HG03354 (cell line): ENCODE measurements around the gene GFRAL.

Experiments
- ATAC-seq: cut with Tn5 transposase; IDR thresholded peaks from one replicate; pipeline ENCODE4 v1.9.1; 2021; ENCODE audit warnings: mild to moderate bottlenecking; ENCODE audit not compliant: unreplicated experiment, poor library complexity, severe bottlenecking

The GFRAL gene

DNA sequence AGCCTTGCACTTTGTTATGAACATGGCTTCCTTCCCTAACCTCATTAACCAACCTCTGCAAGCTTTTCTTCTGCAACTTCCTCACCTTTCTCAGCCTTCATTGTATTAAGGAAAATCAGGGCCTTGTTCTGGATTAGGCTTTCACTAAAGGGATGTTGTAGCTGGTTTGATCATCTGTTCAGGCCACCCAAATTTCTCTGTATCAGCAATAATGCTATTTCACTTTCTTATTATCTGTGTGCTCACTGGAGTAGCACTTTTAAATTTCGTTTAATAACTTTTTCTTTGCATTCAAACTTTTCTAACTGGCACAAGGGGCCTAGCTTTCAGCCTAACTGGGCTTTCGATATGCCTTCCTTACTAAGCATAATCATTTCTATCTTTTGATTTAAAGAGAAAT is 96.7 kb downstream of the GFRAL start:
- no peak for ATAC-seq

GRCh38 chr6:55433446-55434130 is 106.3 kb downstream of the GFRAL start:
- no peak for ATAC-seq

DNA sequence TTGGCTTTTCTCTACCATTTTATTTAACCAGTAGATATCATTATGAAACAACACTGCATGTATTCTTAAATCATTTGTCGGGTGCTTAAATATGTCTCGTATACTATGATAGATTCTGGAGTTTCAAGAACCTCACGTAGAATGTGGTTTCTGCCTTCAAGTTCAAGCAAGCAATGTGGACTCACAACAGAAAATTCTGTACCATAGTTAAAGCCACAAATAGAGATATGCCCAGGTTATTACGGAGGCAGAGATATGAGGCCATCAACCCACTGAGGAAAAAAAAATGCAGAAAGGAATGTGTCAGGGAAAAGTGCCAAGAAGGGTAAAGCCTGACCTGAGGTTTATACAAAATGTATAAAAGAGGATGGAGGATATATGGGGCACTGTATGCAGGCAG is 109.9 kb downstream of the GFRAL start:
- no peak for ATAC-seq

- no peak for ATAC-seq
These were observed 110.9 kb downstream of the GFRAL start for GRCh38 chr6:55438203-55438602.

DNA sequence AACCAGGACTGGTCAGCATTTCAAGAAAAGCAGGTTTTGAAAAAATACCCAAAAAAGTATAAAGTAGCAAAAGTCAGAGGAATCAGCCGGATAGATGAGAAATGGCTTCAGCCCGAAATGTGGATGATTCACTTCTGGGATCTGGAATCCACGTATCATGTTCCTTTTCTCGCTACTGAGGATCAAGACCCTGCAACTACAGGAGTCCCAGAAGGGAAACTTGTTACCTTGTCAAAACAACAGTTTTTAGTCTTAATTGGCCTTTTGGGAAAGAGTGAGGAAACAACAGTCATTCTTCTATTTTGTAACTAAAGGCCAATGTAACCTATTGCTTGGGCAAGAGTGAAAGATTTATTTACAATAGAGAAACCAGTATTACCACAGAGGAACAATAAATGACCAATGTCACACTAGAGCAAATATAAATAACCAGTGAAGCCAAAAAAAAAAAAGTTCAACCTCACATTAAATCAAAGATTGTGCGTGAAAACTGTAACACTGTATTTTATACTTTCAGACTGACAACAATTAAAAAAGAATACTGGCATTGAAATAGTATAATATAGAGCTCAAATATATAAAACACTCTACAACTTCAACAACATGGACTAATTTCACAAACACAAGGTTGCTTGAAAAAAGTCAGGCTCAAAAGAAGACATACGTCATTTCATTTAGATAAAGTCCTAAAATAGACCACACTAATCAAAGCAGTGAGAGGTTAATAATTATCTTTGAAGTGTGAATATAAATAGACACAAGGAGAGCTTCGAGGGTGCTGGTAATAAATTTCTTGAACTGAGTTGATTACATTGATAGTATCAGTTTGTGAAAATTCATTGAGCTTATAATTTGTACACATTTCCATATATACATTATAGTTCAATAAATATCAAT is 116.2 kb downstream of the GFRAL start:
- no peak for ATAC-seq

- ATAC-seq = no peak
These were observed 118.5 kb downstream of the GFRAL start for GRCh38 chr6:55445648-55446204.

DNA sequence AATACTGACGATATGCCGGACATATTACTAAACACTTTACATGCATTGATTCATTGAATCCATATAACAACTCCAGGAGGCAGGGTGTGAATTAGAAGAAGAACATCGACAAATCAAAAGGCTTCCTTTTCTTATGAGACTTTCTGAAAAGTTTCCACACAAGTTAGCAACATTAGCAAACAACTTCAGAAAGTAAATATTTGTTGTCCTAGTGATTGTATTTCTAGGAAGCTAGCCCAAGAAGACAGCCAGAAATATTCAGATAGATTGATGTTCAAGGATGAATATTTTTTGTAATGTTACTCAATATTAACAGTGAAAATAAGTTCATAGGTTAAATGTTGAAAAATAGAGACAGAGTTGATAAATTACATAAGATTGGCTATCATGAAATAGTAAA is 120.6 kb downstream of the GFRAL start:
- no peak for ATAC-seq

- ATAC-seq = no peak
These were observed 121.2 kb downstream of the GFRAL start for GRCh38 chr6:55448451-55448850.

GRCh38 chr6:55449225-55449624 is 122.0 kb downstream of the GFRAL start:
- no peak for ATAC-seq

DNA sequence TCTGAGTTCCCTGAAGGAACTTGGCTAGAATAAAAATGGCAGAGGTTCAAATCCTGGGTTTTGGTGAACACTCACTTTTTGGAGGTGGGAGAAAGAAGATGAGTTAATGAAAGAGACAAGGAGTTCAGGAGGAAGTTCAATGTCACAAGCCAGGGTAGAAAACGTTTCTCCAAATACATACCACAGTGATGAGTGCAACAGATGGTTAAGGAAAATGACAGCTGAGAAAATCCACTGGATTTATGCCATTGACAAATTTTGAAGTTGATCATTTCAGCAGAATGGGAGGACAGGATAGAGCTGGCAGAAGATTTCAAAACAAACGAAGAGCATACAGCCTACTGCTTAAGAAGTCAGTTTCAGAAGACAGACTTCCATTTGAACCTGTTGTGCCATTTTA is 122.7 kb downstream of the GFRAL start:
- ATAC-seq = no peak
